D721Med (cell line): ENCODE results near the gene CD82.
A peak's percentile ranks its signal among the peaks of the same experiment; 100 is the strongest.
"Not testable (repeated sequence)": the region's sequence is repeated elsewhere in the genome, so short reads cannot be mapped to it uniquely, and the experiment has no call there.

ENCODE experiments used
- DNase-seq: peaks from one replicate; pipeline ENCODE4 v3.0.0; 2011; ENCODE audit warnings: low spot score; ENCODE audit not compliant: insufficient read length
- FAIRE-seq: peaks from 2 replicates; lab custom pipeline; 2011; peaks lifted over from hg19 to GRCh38; lab: Jason Lieb, UNC
- CTCF ChIP-seq: IDR thresholded peaks from 2 replicates; pipeline ENCODE4 v1.5.1; 2012; ENCODE audit warnings: mild to moderate bottlenecking, control low read depth; ENCODE audit not compliant: insufficient read depth; ENCODE audit errors: missing control alignments

The CD82 gene

GRCh38 chr11:44555031-44555800 lies 10.2 kb upstream of the CD82 start:
- DNase-seq (no peak), FAIRE-seq (no peak)
- no peak for TF ChIP-seq CTCF

GRCh38 chr11:44556735-44557409 lies 8.6 kb upstream of the CD82 start:
- TF ChIP-seq CTCF: peak; percentile 86
- FAIRE-seq (no peak), DNase-seq (no peak)

DNA sequence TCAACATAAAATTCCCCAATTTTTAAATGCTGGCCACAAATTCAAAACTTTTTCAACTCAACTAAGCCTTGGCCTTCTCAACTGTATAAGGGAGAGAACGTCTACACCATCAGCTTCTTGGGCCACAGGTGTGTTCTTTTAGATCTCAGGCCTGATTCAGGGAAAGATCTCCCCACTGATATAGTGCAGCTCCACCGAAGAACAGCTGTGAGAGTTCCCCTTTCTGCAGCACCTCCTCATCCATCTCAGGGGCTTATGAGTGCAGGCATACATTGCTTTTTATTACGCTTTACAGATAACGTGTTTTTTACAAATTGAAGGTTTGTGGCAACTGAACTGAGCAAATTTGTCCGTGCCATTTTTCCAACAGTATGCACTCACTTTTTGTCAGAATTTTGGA lies 8.0 kb upstream of the CD82 start:
- DNase-seq (no peak), FAIRE-seq (no peak)
- TF ChIP-seq CTCF: no peak

GRCh38 chr11:44559207-44559939 lies 6.1 kb upstream of the CD82 start:
- DNase-seq: no peak
- no peak for TF ChIP-seq CTCF
- FAIRE-seq: no peak

DNA sequence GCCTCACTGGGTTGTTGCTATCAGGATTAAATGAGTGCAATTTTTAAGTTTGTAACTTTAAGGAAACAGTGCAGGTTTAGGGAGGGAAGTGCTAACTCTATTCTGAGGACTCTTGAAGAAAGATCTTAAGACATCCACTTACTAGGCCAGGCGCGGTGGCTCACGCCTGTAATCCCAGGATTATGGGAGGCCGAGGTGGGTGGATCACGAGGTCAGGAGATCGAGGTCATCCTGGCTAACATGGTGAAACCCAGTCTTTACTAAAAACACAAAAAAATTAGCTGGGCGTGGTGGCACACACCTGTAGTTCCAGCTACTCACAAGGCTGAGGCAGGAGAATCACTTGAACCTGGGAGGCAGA lies 5.5 kb upstream of the CD82 start:
- DNase-seq, FAIRE-seq: not testable (repeated sequence)

- DNase-seq (no peak), FAIRE-seq (no peak)
- no peak for TF ChIP-seq CTCF
Measured at GRCh38 chr11:44561275-44561805, 4.1 kb upstream of the CD82 start.

- no peak for FAIRE-seq
- no peak for TF ChIP-seq CTCF
- no peak for DNase-seq
Measured at GRCh38 chr11:44561964-44562734, 3.3 kb upstream of the CD82 start.
